ENCODE measurements around the gene VILL. TPM values are rescaled to one million over a fixed set of nuclear protein-coding genes. Genes with fewer than 3 reads are reported as not detected.

Gene VILL
- total and polyA plus RNA-seq, 4 donors, result 3.9 to 37.1 (median 13.1) TPM

- Histone ChIP-seq H3K4me3 (ENCODE audit: low read length in 2 of 2) (no peak overlapping the region), H3K27ac (ENCODE audit: low read depth in 1 of 2, low read length in 2 of 2) (no peak overlapping the region), H3K27me3 (ENCODE audit: control insufficient read depth in 1 of 2, insufficient read depth in 2 of 2, low read length in 1 of 2) (no peaks in the 10 kb centered on the region), H3K4me1 (ENCODE audit: control insufficient read depth in 1 of 2, insufficient read depth in 2 of 2, low read length in 2 of 2) (no peaks in the 10 kb centered on the region), H3K9me3 (ENCODE audit: control insufficient read depth, low read length) (no peaks in the 10 kb centered on the region), H3K36me3 (ENCODE audit: control insufficient read depth in 1 of 2, insufficient read depth in 2 of 2, low read length in 1 of 2) (peaks cover 7 to 10% of the 10 kb centered on the region in 2 donors)
- no peak for DNase-seq
- intact Hi-C loops (cut with DNase I), result no loop called here
- ATAC-seq (ENCODE audit: low FRiP score), result no peak
- 88 to 90% methylated on average over 8 of the region's 8 CpGs for WGBS, 2 donors
Measured at GRCh38 chr3:37979541-37980461, 10.8 kb upstream of the VILL start.

GRCh38 chr3:37980462-37981347 is 9.9 kb upstream of the VILL start:
- Histone ChIP-seq H3K4me1 (ENCODE audit: control insufficient read depth in 1 of 2, insufficient read depth in 2 of 2, low read length in 2 of 2) (no peaks in the 10 kb centered on the region), H3K4me3 (ENCODE audit: low read length in 2 of 2) (no peak overlapping the region), H3K36me3 (ENCODE audit: control insufficient read depth in 1 of 2, insufficient read depth in 2 of 2, low read length in 1 of 2) (peaks cover 4 to 9% of the 10 kb centered on the region in 2 donors), H3K27me3 (ENCODE audit: control insufficient read depth in 1 of 2, insufficient read depth in 2 of 2, low read length in 1 of 2) (no peaks in the 10 kb centered on the region), H3K27ac (ENCODE audit: low read depth in 1 of 2, low read length in 2 of 2) (no peak overlapping the region), H3K9me3 (ENCODE audit: control insufficient read depth, low read length) (no peaks in the 10 kb centered on the region)
- ATAC-seq (ENCODE audit: low FRiP score), result no peak
- intact Hi-C loops (cut with DNase I), result no loop called here
- 86 to 88% methylated on average over 14 of the region's 14 CpGs for WGBS, 2 donors
- no peak for DNase-seq

DNA sequence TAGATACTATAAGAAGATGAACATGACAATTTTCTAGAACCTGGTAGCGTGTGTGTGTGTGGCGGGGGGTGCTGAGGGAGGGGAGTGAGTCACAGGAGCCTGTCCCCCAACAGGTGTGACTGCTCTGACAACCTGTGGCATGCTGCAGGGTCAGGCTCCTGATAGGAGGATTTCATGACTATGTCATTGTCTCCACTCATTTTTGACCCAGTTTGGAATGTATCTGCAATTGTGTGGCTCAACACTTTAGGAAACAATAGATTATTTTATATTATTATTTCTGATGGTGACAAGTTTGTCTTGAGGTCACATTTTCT is 9.3 kb upstream of the VILL start:
- Histone ChIP-seq H3K4me3 (ENCODE audit: low read length in 2 of 2) (no peak overlapping the region), H3K27me3 (ENCODE audit: control insufficient read depth in 1 of 2, insufficient read depth in 2 of 2, low read length in 1 of 2) (no peaks in the 10 kb centered on the region), H3K4me1 (ENCODE audit: control insufficient read depth in 1 of 2, insufficient read depth in 2 of 2, low read length in 2 of 2) (no peaks in the 10 kb centered on the region), H3K27ac (ENCODE audit: low read depth in 1 of 2, low read length in 2 of 2) (no peak overlapping the region), H3K9me3 (ENCODE audit: control insufficient read depth, low read length) (no peaks in the 10 kb centered on the region), H3K36me3 (ENCODE audit: control insufficient read depth in 1 of 2, insufficient read depth in 2 of 2, low read length in 1 of 2) (peaks cover 3 to 9% of the 10 kb centered on the region in 2 donors)
- WGBS, 2 donors, result 96 to 97% methylated on average over 2 of the region's 2 CpGs
- intact Hi-C loops (cut with DNase I), result no loop called here
- no peak for ATAC-seq (ENCODE audit: low FRiP score)
- no peak for DNase-seq

DNA sequence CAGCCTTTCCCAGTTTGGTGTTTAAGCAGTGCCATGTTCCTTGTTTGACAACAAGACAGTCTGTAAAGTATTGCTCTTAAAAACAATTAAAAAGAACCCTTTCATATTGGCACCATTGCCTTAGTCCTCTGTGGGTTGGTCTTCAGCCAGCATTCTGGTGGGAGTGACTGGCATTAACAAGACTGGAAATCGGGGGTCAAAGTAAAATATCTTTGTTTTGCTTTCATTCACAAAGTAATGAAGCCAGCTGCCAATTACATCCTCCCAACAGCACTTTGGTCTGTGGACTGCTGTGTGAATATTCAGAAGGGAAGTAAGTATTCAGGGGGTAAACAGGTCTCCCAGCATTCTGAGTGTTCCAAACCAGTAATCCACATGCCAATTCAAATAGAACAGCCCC is 8.3 kb upstream of the VILL start:
- ATAC-seq (ENCODE audit: low FRiP score), result no peak
- H3K27ac ChIP-seq (ENCODE audit: low read depth in 1 of 2, low read length in 2 of 2), result no peak overlapping the region
- no peak for DNase-seq
- no peak overlapping the region for H3K4me3 ChIP-seq (ENCODE audit: low read length in 2 of 2)
- H3K9me3 ChIP-seq (ENCODE audit: control insufficient read depth, low read length), result no peaks in the 10 kb centered on the region
- no peaks in the 10 kb centered on the region for H3K4me1 ChIP-seq (ENCODE audit: control insufficient read depth in 1 of 2, insufficient read depth in 2 of 2, low read length in 2 of 2)
- 23 to 29% methylated on average over 1 of the region's 1 CpG for WGBS, 2 donors
- intact Hi-C loops (cut with DNase I), result no loop called here
- no peaks in the 10 kb centered on the region for H3K27me3 ChIP-seq (ENCODE audit: control insufficient read depth in 1 of 2, insufficient read depth in 2 of 2, low read length in 1 of 2)
- peaks cover 3 to 9% of the 10 kb centered on the region in 2 donors for H3K36me3 ChIP-seq (ENCODE audit: control insufficient read depth in 1 of 2, insufficient read depth in 2 of 2, low read length in 1 of 2)

- WGBS, 2 donors, result 83% methylated on average over 7 of the region's 7 CpGs
- H3K4me3 ChIP-seq (ENCODE audit: low read length in 2 of 2), result no peak overlapping the region
- no peaks in the 10 kb centered on the region for H3K4me1 ChIP-seq (ENCODE audit: control insufficient read depth in 1 of 2, insufficient read depth in 2 of 2, low read length in 2 of 2)
- intact Hi-C loops (cut with DNase I), result no loop called here
- H3K27ac ChIP-seq (ENCODE audit: low read depth in 1 of 2, low read length in 2 of 2), result no peak overlapping the region
- H3K36me3 ChIP-seq (ENCODE audit: control insufficient read depth in 1 of 2, insufficient read depth in 2 of 2, low read length in 1 of 2), result peaks cover 3 to 9% of the 10 kb centered on the region in 2 donors
- DNase-seq, result no peak
- H3K27me3 ChIP-seq (ENCODE audit: control insufficient read depth in 1 of 2, insufficient read depth in 2 of 2, low read length in 1 of 2), result no peaks in the 10 kb centered on the region
- no peaks in the 10 kb centered on the region for H3K9me3 ChIP-seq (ENCODE audit: control insufficient read depth, low read length)
- ATAC-seq (ENCODE audit: low FRiP score), result no peak
Measured at GRCh38 chr3:37984051-37984450, 6.5 kb upstream of the VILL start.

- no peak overlapping the region for H3K27ac ChIP-seq (ENCODE audit: low read depth in 1 of 2, low read length in 2 of 2)
- no peaks in the 10 kb centered on the region for H3K9me3 ChIP-seq (ENCODE audit: control insufficient read depth, low read length)
- no peaks in the 10 kb centered on the region for H3K4me1 ChIP-seq (ENCODE audit: control insufficient read depth in 1 of 2, insufficient read depth in 2 of 2, low read length in 2 of 2)
- H3K4me3 ChIP-seq (ENCODE audit: low read length in 2 of 2), result no peak overlapping the region
- peaks cover 3 to 9% of the 10 kb centered on the region in 2 donors for H3K36me3 ChIP-seq (ENCODE audit: control insufficient read depth in 1 of 2, insufficient read depth in 2 of 2, low read length in 1 of 2)
- no peaks in the 10 kb centered on the region for H3K27me3 ChIP-seq (ENCODE audit: control insufficient read depth in 1 of 2, insufficient read depth in 2 of 2, low read length in 1 of 2)
- ATAC-seq (ENCODE audit: low FRiP score) (no peak), DNase-seq (peak in 1 of 2 donors; percentile 37)
- 86 to 92% methylated on average over 7 of the region's 7 CpGs for WGBS, 2 donors
- intact Hi-C loops (cut with DNase I), result no loop called here
Measured at GRCh38 chr3:37984596-37984995, 6.0 kb upstream of the VILL start.

DNA sequence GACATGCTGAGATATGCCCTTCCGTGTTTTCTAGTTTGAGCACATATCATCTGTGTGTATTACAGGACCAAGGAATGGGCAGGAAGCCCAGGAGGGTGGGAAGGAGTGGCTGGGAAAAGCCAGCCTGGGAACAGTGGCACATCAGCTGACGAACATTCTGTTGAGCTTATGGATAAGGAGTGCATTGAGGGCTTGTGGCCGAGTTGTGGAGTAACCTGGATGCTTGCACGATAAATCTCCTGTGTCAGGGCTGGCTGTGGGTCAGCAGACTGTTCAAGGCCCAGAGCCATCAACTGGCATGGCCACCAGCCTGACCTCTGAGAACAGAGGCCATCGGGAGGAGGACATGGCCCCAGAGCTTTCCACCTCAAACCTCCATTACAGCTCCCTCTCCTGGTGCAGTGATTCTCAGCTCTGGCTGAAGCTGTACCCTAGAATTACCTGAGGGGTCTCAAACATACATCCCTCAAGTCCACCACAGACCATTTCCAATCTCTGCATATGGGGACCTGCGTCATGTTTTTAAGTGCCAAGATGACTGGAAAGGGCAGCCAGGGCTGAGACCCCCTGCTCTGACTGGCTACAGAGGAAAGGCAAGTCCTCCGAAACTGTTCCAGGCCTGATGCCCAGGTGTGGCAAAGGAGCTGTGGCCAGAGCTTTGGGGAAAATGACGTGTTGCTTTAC is 4.8 kb upstream of the VILL start:
- ATAC-seq (ENCODE audit: low FRiP score), result no peak
- no peaks in the 10 kb centered on the region for H3K4me1 ChIP-seq (ENCODE audit: control insufficient read depth in 1 of 2, insufficient read depth in 2 of 2, low read length in 2 of 2)
- WGBS, 2 donors, result 49 to 55% methylated on average over 8 of the region's 8 CpGs
- peak in 1 of 2 donors; percentile 41 for DNase-seq
- H3K4me3 ChIP-seq (ENCODE audit: low read length in 2 of 2), result no peak overlapping the region
- no peak overlapping the region for H3K27ac ChIP-seq (ENCODE audit: low read depth in 1 of 2, low read length in 2 of 2)
- H3K36me3 ChIP-seq (ENCODE audit: control insufficient read depth in 1 of 2, insufficient read depth in 2 of 2, low read length in 1 of 2), result peaks cover 3 to 4% of the 10 kb centered on the region in 2 donors
- intact Hi-C loops (cut with DNase I), result no loop called here
- no peaks in the 10 kb centered on the region for H3K9me3 ChIP-seq (ENCODE audit: control insufficient read depth, low read length)
- no peaks in the 10 kb centered on the region for H3K27me3 ChIP-seq (ENCODE audit: control insufficient read depth in 1 of 2, insufficient read depth in 2 of 2, low read length in 1 of 2)

DNA sequence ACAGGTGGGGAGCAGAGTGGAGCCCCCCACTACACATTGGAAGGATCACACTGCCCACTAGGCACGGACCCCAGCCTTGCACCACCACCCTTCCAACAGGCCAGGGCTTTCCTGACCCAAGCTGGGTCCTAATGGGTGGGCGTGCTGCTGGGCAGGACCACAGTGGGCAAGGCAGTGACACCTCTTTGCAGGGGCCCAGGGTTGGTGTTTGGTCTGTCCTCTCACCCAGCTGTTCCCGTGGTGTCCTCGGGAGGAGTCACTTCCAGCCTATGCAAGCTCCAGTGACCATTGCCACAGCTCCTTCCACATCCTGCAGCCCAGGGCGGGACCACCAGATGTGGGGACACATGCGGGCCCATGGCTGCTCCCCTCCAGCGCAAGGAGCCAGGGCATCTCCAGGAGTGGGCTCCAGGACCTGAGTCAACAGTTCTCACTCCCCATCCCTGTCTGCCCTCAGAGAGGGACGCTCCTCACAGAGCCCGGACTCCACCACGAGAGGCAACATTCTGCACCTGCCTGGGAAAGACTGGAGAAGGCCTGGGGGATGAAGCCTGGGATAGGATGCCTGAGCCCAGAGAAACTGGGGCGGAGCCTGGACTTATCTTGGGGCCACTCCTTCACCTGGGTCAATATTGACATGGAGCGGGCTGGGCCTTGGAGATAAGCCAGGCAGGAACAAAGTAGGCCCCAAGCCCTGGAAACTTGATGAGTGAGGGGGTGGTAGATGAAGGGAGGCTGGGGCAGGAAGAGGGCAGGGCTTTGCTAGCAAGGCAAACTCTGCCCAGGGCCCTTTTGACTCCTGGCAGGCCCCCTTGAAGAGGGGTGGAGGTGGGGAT is 3.9 kb upstream of the VILL start:
- DNase-seq, result peak in 1 of 2 donors; percentile 62
- Histone ChIP-seq H3K36me3 (ENCODE audit: control insufficient read depth in 1 of 2, insufficient read depth in 2 of 2, low read length in 1 of 2) (peaks cover 3% of the 10 kb centered on the region in 2 donors), H3K4me3 (ENCODE audit: low read length in 2 of 2) (no peak overlapping the region), H3K9me3 (ENCODE audit: control insufficient read depth, low read length) (no peaks in the 10 kb centered on the region), H3K27me3 (ENCODE audit: control insufficient read depth in 1 of 2, insufficient read depth in 2 of 2, low read length in 1 of 2) (no peaks in the 10 kb centered on the region), H3K4me1 (ENCODE audit: control insufficient read depth in 1 of 2, insufficient read depth in 2 of 2, low read length in 2 of 2) (no peaks in the 10 kb centered on the region), H3K27ac (ENCODE audit: low read depth in 1 of 2, low read length in 2 of 2) (no peak overlapping the region)
- WGBS, 2 donors, result 82 to 87% methylated on average over 12 of the region's 12 CpGs
- intact Hi-C loops (cut with DNase I), result no loop called here
- no peak for ATAC-seq (ENCODE audit: low FRiP score)

Measured in aorta (tissue), 5 donors.